HG03097 (cell line): Measurements from ENCODE around the gene TARDBP.
"Not testable (repeated sequence)": the region's sequence is repeated elsewhere in the genome, so short reads cannot be mapped to it uniquely, and the experiment has no call there.

Experiments used
- ATAC-seq: cut with Tn5 transposase; IDR thresholded peaks from one replicate; pipeline ENCODE4 v1.9.1; 2021; ENCODE audit not compliant: unreplicated experiment, low FRiP score

TARDBP gene

GRCh38 chr1:11041048-11041447 lies 28.6 kb downstream of the TARDBP start:
- no peak for ATAC-seq

DNA sequence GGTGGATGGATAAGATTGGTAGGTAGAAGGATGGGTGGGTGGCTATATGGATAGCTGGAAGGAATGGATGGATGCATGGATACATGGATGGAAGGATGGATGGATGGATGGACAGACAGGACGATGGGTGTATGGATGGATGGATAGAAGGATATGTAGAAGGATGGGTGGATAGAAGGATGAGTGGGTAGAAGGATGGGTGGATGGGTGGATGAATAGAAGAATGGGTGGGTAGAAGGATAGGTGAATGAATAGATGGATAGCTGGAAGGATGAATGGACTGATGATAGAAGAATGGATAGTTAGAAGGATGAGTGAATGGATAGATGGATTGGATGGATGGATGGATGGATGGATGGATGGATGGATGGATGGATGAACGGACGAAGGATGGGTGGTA lies 29.6 kb downstream of the TARDBP start:
- ATAC-seq, result no peak

- no peak for ATAC-seq
Observed at GRCh38 chr1:11042995-11043874, 30.8 kb downstream of the TARDBP start.

DNA sequence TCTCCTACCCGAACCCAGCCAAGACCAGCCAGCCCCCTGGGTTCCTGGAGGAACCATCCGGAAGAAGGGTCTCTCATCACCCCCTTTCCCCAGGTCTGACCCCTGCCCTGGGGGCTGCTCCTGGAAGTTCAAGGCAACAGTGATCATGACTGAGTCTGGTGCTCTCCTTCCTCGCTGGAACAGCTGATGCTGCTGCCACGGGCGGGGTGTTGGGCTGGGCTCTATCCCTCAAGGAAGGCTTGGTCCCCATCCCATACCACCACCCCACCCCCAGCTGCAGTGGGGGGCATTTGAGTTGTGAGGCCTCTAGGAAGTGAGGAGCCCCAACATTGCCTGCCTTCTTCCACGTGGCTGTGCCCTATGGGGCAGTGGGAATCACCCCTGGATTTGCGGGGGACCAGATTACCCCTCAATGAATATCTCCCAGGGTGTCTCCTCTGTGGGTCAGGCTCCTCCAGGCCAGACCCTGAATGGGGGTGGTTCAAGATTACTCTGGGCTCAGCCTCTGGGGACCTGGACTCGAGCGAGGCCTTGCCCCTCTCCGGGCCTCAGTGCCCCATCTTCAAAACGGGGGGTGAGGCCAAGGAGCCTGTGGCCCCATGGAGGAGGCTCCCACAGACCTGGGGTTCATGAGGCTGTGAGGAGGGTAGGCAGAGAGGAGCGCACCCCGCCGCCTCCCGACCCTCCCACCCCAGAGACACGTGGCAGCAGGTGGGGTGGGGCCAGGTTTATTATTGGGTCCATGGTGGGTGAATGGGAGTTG lies 31.8 kb downstream of the TARDBP start:
- no peak for ATAC-seq

DNA sequence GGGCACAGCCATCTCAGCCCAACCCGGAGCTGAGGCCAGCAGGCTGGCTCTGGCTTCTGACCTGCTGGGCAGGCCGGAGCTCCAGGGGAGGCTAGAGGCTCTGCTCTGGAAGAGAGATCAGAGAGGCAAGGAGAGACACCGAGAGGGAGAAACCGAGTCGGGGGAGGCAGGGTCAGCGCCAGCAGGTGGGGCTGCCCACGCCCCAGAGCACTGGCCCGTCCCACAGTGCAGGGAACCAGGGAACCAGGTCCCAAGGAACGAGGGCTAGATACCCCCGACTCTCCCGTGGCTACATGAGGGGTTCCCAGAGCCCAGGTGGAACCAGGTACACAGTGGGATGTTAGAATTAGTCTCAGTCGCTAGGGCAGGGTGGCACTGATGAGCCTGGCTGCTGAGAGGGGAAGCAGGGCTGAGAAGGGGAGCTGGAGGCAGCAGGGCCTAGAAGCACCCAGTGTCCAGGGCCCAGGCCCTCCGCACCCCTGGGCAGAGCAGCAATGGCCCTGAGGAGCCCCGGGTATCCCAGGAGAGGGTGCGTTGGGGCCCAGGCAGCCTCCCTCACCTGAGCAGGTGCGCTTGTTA lies 32.5 kb downstream of the TARDBP start:
- no peak for ATAC-seq

DNA sequence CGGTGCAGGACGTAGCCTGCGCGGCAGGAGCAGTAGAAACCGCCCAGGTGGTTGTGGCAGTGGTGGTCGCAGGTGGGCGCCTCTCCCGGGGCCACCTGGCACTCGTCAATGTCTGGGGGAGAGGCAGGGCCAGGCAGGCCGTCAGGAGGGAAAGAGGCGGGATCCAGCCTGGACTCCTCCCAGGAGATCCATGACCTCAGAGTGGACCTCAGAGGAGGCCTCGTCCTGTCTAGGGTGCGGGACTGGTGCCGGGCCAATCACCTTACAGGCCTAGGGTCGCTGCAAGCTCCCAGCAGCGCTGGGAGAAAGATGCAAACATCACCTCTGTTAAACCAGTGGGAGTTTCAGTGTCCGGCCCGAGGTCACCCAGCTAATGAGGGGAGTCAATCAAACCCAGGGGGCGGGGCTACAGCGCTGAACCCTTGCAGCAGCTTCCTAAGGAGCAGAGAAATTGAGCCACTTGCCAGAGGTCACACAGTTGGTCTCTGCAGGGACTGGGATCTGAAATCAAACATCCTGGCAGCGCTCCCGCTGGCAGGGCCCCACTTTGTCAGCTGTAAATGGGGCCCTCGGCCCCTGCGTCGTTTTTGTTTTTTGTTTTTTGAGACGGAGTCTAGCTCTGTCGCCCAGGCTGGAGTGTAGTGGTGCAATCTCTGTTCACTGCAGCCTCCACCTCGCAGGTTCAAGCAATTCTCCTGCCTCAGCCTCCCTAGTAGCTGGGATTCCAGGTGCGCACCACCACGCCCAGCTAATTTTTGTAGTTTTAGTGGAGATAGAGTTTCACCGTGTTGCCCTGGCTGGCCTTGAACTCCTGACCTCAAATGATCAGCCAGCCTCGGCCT lies 33.2 kb downstream of the TARDBP start:
- ATAC-seq, result no peak

DNA sequence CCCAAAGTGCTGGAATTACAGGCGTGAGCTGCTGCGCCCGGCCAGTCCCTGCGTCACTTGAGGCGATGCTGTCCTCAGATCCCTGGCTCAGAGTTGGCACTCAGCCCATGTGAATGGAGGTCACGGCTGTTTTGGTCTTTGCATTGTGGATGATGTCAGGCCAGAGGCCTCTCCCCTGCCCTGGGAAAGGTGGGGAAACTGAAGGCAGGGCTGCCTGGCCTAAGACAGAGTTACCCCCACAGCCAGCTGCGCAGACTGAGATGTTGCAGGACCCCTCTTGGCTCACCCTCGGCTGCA lies 33.8 kb downstream of the TARDBP start:
- no peak for ATAC-seq

DNA sequence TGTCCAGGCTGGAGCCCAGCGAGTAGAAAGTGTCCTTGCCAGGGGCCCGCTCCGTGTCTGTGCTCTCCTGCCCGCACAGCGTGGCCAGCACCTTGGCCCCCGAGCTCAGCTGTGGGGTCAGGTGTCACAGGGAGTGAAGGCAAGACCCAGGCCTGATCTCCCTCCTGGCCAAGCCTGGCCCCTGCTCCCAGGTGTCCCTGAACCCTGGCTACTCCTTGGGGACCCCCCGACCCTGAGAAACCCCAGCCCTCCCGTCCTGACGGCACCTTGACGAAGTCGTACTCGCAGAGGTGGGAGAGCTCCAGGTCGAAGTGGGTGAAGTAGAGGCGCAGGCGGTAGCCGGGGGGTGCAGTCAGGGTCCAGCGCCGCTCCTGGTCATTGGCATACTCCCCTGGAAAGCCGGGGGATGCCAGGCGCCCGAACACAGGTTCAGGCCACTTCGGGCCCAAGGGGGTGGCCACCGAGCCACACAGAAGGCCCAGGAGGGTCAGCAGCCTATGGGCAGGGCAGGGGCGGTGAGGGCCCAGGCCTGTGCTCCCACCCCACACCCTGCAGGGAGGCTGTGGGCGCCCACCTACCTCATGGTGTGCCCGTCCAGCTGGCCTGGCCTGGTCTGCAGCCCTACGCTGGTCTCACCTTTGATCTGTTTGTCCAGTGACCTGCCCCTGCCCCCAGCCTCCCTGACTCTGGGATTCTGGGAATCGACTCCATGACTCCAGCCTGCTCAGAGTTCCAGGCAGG lies 34.3 kb downstream of the TARDBP start, which contains the start of gene MASP2:
Gene MASP2 (minus strand): TSS at position 615 of the 741 bp plus-strand sequence. CDS start 32 bp downstream, at position 583.
- ATAC-seq, result no peak

- not testable (repeated sequence) for ATAC-seq
Observed at GRCh38 chr1:11051121-11051520, 38.7 kb downstream of the TARDBP start.

DNA sequence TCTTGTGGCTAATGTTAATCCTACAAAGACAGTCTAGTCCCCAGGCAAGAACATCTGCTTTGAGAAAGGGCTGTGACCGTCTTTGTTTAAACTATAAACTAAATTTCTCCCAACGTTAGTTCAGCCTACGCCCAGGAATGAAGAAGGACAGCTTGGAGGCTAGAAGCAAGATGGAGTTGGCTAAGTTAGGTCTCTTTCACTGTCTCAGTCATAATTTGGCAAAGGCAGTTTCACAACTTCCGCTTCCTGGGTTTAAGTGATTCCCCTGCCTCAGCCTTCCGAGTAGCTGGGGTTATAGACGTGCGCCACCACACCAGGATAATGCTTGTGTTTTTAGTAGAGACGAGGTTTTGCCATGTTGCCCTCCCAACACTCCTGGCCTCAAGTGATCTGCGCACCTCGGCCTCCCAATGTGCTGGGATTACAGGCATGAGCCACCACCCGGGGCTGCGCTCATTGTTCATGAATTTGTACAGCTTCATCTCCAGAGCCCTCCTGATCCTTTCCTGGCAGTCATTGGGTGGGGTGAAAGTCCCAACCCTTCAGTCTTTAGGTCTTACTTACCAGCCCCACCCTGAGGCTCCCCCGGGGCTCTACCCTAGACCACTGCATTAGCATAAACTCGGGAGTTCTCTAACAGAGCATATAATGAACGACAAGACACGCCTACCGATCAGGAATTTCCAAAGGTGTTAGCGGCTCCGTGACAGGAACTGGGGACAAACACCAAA lies 39.5 kb downstream of the TARDBP start:
- ATAC-seq, result no peak

DNA sequence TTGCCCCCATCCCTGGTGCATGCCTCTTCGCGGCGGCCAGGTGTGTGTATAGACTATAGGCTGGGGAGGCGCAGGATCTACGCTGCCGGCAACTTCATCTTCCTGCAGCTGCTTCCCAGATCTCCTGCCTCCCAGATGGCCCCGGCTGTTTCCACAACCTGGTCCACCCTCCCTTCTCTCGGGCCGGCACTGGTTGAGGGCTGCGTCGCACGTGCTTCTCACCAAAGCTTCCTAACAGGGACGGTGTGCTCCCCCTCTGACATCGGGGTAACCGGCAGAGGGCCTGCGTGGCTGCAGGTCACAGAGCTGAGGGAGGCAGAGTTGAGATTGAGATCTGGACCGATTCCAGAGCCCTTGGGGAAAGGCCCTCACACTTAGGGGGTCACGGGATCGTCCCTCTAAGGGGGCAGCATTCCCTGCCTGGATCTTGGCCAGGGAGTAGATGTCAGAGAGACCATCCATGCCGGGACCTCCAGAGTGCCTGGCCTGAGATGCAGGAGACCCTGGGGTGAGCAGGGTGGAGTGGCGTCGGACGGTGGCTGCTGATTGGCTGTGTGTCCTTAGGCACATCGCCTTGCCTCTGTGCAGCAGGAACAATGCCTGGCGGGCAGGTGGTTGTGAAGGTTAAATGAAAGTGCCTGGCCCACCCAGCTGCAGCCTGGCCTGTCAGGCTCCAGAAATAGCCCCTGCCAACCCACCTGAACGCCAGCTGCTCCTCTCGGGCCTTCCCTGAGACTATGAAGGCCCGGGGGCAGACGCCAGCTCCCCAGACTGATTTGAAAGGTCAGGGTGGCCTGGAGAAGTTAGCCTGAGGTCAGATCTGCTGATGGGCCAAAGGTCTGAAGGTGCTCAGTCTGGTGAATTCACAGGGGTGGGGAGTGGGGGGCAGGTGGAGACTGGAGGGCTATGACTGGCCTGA lies 40.6 kb downstream of the TARDBP start:
- ATAC-seq, result no peak

DNA sequence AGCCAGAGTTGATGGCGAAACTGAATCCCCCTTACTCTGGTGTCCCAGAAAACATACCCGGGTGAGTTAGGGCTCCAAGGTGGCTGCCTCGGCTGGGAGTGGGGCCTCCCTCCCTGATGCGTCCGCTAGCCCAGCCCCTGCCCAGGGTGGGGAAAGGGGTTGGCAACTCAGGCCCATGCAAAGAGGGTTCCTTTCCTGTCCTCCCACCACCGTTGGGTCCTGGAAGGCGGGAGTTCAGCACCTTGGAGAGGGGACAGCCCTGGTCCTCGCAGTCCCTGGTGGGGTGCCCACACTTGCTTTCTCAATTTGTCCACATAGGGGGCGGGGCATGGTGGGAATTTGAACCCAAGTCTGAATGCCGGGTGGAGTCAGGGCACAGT lies 41.3 kb downstream of the TARDBP start:
- no peak for ATAC-seq

DNA sequence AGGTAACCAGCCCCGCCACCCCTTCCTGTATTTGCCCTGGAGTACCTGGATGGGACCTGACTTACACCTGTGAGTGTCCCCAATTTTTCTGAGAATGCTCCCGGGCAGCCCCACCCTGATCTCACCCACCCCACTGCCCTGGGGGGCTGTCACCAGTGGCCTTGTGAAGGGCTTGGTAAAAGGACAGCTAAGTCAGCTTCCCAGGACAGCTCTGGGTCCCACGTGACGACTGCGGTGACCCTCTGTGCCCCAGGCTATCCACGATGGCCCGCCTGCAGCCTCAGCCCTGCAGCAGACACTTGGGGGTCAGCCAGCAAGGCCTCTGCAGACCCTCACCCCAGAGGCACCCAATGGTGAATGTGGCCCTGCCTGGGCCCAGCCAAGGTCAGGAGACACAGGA lies 41.7 kb downstream of the TARDBP start:
- no peak for ATAC-seq

DNA sequence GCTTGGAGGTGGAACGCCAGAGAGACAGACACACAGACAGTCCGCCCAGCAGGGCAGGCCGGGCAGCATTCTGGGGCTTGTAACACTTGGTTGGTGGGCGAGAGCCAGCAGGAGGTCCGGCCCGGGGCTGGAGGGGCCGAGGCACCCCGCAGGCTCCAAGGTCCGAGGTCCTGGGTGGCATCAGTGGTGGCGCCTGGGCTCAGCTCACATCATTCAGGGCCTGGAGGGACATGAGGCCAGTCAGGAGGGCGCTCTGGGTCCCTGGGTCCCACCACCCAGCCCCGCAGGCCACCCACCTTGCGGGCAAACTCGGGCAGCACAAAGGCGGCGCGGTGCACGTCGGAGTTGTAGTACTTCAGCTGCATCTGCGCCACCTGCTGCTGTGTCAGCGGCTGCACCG lies 42.2 kb downstream of the TARDBP start:
- ATAC-seq, result no peak

- no peak for ATAC-seq
Observed at GRCh38 chr1:11055676-11056075, 43.2 kb downstream of the TARDBP start.

GRCh38 chr1:11056504-11056903 lies 44.0 kb downstream of the TARDBP start:
- ATAC-seq, result no peak

DNA sequence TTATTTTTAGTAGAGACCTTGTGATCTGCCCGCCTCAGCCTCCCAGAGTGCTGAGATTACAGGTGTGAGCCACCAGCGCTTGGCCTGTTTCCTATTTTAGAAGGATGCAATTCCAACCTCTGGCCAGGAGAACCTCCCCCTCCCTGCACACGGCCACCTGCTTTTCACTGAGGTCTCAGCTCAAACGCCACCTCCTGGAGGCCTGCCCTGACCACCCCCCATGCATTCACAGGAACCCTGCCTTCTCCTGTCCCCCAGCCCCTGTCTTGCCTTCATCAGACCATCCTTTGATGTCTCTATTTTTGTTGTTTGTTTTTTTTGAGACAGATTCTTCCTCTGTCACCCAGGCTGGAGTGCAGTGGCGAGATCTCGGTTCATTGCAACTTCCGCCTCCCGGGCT lies 45.0 kb downstream of the TARDBP start:
- ATAC-seq, result no peak

- ATAC-seq, result no peak
Observed at GRCh38 chr1:11058026-11058425, 45.6 kb downstream of the TARDBP start.
